GM23338 (cell line): ENCODE data around the gene KRTAP5-1.

Experiments
- CTCF ChIP-seq, 2 experiments: fragments of 200-600 bp in 1 of 2; sonication (generic) in 1 of 2; conservative IDR thresholded peaks; 2 replicates each; pipeline versions ENCODE4 v1.5.1 to v1.6.1; 2016 to 2017; ENCODE audit warnings: antibody characterized with exemption in 2 of 2, low read depth in 2 of 2, mild to moderate bottlenecking in 2 of 2, moderate library complexity in 1 of 2
- EZH2 ChIP-seq: fragments of 200-600 bp; sonication (generic); IDR thresholded peaks from one replicate; pipeline ENCODE4 v1.8.0; 2017; ENCODE audit warnings: antibody characterized with exemption, mild to moderate bottlenecking, low read depth; ENCODE audit not compliant: unreplicated experiment
- EZH2phosphoT487 ChIP-seq: fragments of 200-600 bp; sonication (generic); IDR thresholded peaks from one replicate; pipeline ENCODE4 v1.8.1; 2018; ENCODE audit warnings: antibody characterized with exemption; ENCODE audit not compliant: unreplicated experiment
- POLR2AphosphoS5 ChIP-seq: IDR thresholded peaks from 2 replicates; pipeline ENCODE4 v1.6.1; 2016; ENCODE audit warnings: antibody characterized with exemption, low read depth
- ZNF114 ChIP-seq: fragments of 250-450 bp; sonication (Bioruptor Pico); IDR thresholded peaks from 2 replicates; pipeline ENCODE4 v1.5.0; 2020; ENCODE audit warnings: mild to moderate bottlenecking, moderate library complexity

GRCh38 chr11:1556278-1556902 lies 28.7 kb downstream of the KRTAP5-1 start:
- TF ChIP-seq EZH2phosphoT487 (no peak), CTCF (conservative IDR thresholded peaks at IDR 0.05; ENCODE audit: low read depth in 2 of 2) (no peak), POLR2AphosphoS5 (no peak), EZH2 (no peak), ZNF114 (CRISPR knock-in tag) (no peak)
